UCSD-AML1 (cell line): ENCODE data around the gene ZBTB45.
"Not testable (repeated sequence)": the region's sequence is repeated elsewhere in the genome, so short reads cannot be mapped to it uniquely, and the experiment has no call there.

Experiments used
- DNase-seq: peaks from one replicate; lab custom pipeline; 2025; ENCODE audit not compliant: unreplicated experiment; lab: John Stamatoyannopoulos, UW

ZBTB45 gene

GRCh38 chr19:58555369-58555885 lies 35.8 kb upstream of the ZBTB45 start:
- DNase-seq: no peak

DNA sequence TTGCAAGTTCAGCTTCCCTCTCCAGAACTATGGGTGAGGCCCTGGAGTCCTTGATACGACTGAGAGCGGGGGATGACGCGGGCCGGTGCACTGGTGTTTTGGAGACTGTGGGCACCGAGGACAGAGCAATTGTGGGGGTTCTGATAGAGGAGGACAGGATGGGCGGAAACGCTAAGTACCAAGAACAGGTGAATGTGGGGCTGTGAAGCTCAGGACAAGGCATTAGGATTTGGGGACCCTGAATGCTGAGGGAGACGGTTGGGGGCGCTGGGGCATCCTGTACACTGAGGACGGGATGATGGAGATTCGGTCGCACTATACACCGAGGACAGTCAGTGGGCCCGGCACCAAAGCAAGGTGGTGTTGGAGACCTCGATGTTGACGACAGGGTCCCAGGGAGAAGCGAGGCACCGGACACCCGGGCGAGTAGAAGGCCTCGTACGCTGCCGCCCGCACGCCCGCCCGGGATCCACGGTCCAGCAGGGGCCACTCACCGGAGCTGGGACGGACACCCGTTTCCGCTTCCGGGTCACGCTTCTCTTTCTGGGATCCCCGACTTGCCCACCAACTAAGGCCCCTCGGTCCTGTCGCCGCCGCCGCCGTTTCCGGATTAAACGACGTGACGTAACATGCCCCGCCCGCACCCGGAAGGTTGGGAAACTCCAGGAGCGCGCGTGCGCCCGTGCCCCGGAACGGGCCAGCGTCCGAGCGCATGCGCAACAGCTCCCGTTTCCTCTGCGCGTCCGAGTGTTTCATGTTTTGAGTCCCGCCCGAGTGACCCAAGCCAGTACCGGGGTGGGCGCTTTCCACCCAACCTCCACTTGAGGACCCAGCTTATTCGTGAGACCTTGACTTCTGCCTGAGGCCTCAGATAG lies 35.1 kb upstream of the ZBTB45 start, which contains the start of gene CHMP2A:
CHMP2A (minus strand) TSS at position 612 of the 875 bp plus-strand sequence. CDS start 893 bp downstream, outside the sequence.
- DNase-seq: no peak

- no peak for DNase-seq
Observed at GRCh38 chr19:58553799-58554493, 34.3 kb upstream of the ZBTB45 start.

- no peak for DNase-seq
Observed at GRCh38 chr19:58552655-58553054, 33.0 kb upstream of the ZBTB45 start.

DNA sequence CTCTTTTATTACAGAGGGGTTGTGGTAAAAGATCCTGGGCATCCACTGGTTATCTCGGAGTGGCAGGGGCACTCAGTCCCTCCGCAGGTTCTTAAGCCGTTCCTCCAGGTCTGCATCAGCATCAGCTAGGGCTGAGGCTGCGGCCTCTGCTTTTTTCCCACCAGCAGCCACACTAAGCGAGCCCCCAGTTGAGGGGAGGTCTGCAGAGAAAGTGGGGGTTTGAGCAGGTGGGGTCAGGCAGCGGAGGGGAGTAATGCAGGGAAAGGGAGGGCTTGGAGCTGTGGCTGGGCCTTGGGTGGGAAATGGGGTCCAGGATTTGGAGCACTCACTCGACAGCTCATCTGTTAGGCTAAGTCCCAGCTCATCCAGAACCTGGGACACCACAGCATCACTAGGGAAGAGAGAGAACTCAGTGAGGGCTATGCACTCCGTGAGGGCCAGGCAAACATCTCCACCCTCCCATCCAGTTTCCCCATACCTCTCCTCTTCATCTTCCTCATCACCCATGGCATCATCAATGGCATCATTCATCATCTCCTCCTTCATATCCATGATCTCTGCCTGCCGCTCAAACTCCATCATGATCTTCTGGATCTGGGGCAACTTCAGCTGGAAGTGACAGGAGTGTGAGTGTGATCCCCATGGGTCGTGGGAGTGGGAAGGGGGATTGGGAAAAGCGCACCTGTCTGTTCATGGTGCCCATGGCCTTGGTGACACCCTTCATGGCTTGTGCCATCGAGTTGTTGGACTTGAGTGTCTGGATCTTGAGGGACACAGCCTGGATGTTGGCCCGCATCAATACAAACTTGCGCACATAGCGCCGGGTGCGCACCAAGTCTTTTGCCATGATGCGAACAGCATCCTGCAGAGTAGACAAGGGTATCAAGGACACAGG lies 32.2 kb upstream of the ZBTB45 start:
- no peak for DNase-seq

DNA sequence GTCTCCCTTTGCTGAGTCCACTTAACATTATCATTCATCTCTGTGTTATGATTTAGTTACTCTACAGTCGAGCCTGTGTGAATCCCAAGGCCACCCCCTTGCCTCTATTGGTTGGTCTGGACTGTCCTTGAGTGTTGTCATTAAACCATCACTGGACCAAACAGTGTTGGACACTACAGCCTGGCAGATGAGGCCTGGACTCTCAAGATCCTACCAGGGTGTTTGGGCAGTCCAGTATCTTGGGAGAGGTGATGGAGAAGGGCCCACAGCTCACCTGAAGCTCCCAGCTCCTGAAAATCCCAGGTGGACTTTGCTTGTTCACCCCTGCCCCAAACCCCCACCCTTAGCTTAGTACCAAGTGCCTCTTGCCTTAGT lies 31.5 kb upstream of the ZBTB45 start:
- no peak for DNase-seq

GRCh38 chr19:58550362-58551122 lies 30.9 kb upstream of the ZBTB45 start:
- DNase-seq: no peak

DNA sequence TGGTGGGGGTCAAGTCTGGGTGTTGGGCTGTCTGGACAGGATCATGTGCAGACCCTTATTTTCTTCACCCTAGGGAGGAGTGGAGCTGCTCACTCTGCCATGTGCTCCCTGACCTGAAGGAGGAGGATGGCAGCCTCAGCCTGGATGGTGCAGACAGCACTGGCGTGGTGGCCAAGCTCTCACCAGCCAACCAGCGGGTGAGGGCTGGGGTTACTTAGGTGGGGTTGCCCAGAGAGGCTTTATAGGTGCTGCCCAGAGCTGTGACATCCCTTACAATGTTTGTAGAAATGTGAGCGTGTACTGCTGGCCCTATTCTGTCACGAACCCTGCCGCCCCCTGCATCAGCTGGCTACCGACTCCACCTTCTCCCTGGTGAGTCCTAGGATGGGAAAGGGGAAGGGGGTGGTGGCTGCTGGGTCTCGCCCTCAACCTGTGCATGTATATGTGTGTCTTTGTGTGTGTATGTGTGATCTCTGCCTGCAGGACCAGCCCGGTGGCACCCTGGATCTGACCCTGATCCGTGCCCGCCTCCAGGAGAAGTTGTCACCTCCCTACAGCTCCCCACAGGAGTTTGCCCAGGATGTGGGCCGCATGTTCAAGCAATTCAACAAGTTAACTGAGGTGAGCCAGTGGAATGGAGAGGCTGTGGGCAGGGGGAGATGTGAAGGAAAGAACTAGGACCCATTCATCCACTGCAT lies 30.2 kb upstream of the ZBTB45 start:
- no peak for DNase-seq

- no peak for DNase-seq
Observed at GRCh38 chr19:58548859-58549663, 29.5 kb upstream of the ZBTB45 start.

- no peak for DNase-seq
Observed at GRCh38 chr19:58547323-58548312, 28.0 kb upstream of the ZBTB45 start.

DNA sequence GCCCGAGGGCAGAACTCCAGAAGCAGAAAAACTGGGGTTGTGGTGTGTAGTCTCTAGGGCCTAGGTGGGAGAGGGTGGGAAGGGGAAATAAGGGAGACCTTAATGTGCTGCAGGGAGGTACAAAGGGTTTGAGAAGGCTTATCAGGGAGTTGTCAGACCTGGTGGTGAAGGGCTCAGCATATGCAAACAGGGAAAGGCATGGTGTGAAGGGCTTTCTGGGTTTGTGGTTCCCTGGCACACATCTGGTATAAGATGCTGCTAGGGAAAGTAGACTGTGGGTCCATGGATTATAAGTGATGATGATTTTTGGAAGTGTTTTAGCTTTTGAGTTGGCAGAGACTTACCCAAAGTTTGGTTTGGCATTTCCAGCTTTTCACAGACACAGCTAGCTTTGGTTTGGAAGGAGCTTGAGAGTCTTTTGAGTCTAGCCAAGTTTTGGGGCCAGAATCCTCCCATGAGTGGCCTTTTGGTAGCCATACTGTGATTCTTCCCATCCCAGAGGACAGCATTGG lies 26.5 kb upstream of the ZBTB45 start:
- DNase-seq: no peak

GRCh38 chr19:58545286-58546018 lies 25.8 kb upstream of the ZBTB45 start:
- DNase-seq: no peak

GRCh38 chr19:58544591-58545285 lies 25.1 kb upstream of the ZBTB45 start:
- DNase-seq: no peak

DNA sequence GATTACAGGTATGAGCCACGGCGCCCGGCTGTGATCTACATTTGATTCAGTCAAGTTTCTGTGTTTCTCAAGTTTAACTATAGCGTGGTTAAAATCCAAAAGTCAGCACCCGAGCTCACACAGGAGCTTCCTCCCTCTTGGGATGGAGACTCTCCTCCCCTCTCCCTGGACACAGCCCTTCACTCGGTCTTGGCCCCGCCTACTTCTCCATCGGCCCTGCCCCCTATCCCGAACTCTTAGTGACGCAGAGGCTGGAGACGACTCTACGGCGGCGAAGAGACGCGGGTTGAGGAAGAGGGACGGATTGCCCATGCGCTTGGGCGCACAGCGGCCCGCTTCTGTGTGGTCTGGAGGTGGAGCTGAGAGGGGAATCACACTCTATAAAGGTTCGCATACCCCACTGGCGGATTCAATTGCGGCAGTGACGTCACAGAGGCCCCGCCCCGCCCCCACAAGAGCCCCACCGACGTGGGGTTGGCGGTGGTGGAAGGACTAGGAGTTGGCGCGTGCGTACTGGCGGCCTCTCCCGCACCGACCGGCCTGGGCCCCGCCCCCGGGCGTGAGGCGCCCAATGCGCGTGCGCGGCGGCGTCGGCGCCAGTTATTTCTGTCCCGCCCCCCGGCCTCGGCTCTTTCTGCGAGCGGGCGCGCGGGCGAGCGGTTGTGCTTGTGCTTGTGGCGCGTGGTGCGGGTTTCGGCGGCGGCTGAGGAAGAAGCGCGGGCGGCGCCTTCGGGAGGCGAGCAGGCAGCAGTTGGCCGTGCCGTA lies 24.4 kb upstream of the ZBTB45 start, which contains the start of gene TRIM28:
TRIM28 (plus strand) TSS at position 239 of the 765 bp plus-strand sequence. CDS start 694 bp downstream, outside the sequence.
- no peak for DNase-seq

DNA sequence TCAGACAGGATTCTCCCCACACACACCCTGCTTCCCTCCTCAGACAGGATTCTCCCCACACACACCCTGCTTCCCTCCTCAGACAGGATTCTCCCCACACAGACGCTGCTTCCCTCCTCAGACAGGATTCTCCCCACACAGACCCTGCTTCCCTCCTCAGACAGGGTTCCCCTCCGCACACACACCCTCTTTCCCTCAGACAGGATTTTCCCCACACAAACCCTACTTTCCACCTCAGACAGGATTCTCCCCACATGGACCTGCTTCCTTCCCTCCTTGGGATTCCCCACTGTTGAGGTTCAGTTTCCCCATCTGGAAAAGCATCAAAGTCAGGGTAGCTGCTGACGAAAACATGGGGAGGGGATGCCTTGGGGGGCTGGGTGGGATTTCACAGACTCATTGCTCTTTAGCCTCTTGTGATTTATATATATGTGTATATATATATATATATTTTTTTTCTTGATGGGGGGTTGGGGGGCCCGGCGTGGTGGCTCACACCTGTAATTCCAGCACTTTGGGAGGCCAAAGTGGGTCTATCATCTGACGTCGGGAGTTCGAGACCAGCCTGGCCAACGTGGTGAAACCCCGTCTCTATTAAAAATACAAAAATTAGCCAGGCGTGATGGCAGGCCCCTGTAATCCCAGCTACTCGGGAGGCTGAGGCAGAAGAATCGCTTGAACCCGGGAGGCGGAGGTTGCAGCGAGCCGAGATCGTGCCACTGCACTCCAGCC lies 23.2 kb upstream of the ZBTB45 start:
- DNase-seq: not testable (repeated sequence)
